ENCODE data around the gene TOB2.

GRCh38 chr22:41488076-41488475, 41.5 kb upstream of the TOB2 start:
- TF ChIP-seq CTCF (IDR thresholded peaks at IDR 0.05) (no peak), POLR2A (IDR thresholded peaks at IDR 0.05) (no peak)

Measured in tibial nerve (tissue), 3 donors.